WTC11 (cell line): ENCODE data around the gene EXOC3L4.

Experiments
- FOXK1 ChIP-seq: sonication (generic); formaldehyde crosslinking; IDR thresholded peaks from 2 replicates; pipeline ENCODE4 v1.8.0; 2022; ENCODE audit warnings: mild to moderate bottlenecking, moderate library complexity, missing genetic modification reagents
- FOXP1 ChIP-seq: sonication (generic); formaldehyde crosslinking; IDR thresholded peaks from 2 replicates; pipeline ENCODE4 v1.8.0; 2022; ENCODE audit warnings: missing genetic modification reagents, mild to moderate bottlenecking, moderate library complexity, borderline replicate concordance
- GRHL2 ChIP-seq: fragments of 250-450 bp; sonication (Bioruptor Pico); IDR thresholded peaks from 2 replicates; pipeline ENCODE4 v1.8.0; 2022; ENCODE audit warnings: mild to moderate bottlenecking, moderate library complexity; ENCODE audit not compliant: insufficient replicate concordance, severe bottlenecking
- NFYB ChIP-seq: sonication (generic); formaldehyde crosslinking; conservative IDR thresholded peaks from 2 replicates; pipeline ENCODE4 v1.8.0; 2022; ENCODE audit warnings: low read depth, missing genetic modification reagents
- TEAD1 ChIP-seq: sonication (generic); formaldehyde crosslinking; IDR thresholded peaks from 2 replicates; pipeline ENCODE4 v1.8.0; 2022; ENCODE audit warnings: mild to moderate bottlenecking, missing genetic modification reagents
- TF ChIP-seq, protein P1 (sequence below): fragments of 200-600 bp; IDR thresholded peaks from 2 replicates; pipeline ENCODE4 v1.8.0; 2022; ENCODE audit warnings: antibody characterized with exemption
- TF ChIP-seq, protein P2 (sequence below): sonication (generic); formaldehyde crosslinking; IDR thresholded peaks from 2 replicates; pipeline ENCODE4 v1.8.0; 2022; ENCODE audit warnings: mild to moderate bottlenecking, missing genetic modification reagents
- TF ChIP-seq, protein P3 (sequence below): sonication (generic); formaldehyde crosslinking; conservative IDR thresholded peaks from 2 replicates; pipeline ENCODE4 v1.8.1; 2022; ENCODE audit warnings: mild to moderate bottlenecking, missing genetic modification reagents
- TF ChIP-seq, protein P4 (sequence below): sonication (generic); formaldehyde crosslinking; IDR thresholded peaks from 2 replicates; pipeline ENCODE4 v1.8.1; 2023; ENCODE audit warnings: mild to moderate bottlenecking, missing genetic modification reagents, moderate library complexity
- TF ChIP-seq, protein P5 (sequence below): sonication (generic); formaldehyde crosslinking; IDR thresholded peaks from 2 replicates; pipeline ENCODE4 v1.8.0; 2022; ENCODE audit warnings: mild to moderate bottlenecking, missing genetic modification reagents

DNA sequence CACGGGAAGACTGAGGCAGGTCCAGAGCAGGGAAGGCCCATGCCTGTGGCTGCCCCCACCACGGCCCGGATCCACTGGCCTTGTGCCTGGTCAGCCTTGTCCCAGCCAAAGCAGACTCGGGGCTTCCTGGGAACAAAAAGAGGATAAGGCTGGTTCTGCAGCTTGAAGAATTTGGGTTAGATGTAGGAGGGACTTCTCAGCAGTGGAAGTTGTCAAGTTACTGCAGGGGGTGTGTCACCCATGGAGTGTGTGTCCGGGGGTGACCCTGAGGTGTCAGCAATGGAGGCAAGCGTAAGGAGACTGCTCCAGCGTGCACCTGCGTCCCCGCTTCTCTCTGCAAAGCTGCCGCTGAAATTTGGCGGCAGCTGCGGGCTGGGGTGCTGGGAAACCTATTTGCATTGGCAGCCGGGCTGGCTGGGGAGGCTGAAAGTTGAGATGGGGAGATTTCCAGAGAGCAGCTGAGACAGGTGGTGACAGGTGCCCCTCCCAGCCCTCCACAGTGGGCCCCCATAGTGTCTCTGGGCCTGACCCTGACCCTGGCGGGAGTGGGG is 16.2 kb downstream of the EXOC3L4 start:
- TF ChIP-seq, protein P1, sequence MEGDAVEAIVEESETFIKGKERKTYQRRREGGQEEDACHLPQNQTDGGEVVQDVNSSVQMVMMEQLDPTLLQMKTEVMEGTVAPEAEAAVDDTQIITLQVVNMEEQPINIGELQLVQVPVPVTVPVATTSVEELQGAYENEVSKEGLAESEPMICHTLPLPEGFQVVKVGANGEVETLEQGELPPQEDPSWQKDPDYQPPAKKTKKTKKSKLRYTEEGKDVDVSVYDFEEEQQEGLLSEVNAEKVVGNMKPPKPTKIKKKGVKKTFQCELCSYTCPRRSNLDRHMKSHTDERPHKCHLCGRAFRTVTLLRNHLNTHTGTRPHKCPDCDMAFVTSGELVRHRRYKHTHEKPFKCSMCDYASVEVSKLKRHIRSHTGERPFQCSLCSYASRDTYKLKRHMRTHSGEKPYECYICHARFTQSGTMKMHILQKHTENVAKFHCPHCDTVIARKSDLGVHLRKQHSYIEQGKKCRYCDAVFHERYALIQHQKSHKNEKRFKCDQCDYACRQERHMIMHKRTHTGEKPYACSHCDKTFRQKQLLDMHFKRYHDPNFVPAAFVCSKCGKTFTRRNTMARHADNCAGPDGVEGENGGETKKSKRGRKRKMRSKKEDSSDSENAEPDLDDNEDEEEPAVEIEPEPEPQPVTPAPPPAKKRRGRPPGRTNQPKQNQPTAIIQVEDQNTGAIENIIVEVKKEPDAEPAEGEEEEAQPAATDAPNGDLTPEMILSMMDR, result no peak
- no peak for TF ChIP-seq NFYB (CRISPR knock-in tag)
- TF ChIP-seq, protein P2, sequence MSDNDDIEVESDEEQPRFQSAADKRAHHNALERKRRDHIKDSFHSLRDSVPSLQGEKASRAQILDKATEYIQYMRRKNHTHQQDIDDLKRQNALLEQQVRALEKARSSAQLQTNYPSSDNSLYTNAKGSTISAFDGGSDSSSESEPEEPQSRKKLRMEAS, result no peak
- TF ChIP-seq, protein P3, sequence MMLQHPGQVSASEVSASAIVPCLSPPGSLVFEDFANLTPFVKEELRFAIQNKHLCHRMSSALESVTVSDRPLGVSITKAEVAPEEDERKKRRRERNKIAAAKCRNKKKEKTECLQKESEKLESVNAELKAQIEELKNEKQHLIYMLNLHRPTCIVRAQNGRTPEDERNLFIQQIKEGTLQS (CRISPR knock-in tag), result no peak
- TF ChIP-seq FOXK1, result no peak
- no peak for TF ChIP-seq GRHL2 (CRISPR knock-in tag)
- TF ChIP-seq TEAD1, result no peak
- TF ChIP-seq, protein P4, sequence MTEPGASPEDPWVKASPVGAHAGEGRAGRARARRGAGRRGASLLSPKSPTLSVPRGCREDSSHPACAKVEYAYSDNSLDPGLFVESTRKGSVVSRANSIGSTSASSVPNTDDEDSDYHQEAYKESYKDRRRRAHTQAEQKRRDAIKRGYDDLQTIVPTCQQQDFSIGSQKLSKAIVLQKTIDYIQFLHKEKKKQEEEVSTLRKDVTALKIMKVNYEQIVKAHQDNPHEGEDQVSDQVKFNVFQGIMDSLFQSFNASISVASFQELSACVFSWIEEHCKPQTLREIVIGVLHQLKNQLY, result no peak
- TF ChIP-seq FOXP1, result no peak
- TF ChIP-seq, protein P5, sequence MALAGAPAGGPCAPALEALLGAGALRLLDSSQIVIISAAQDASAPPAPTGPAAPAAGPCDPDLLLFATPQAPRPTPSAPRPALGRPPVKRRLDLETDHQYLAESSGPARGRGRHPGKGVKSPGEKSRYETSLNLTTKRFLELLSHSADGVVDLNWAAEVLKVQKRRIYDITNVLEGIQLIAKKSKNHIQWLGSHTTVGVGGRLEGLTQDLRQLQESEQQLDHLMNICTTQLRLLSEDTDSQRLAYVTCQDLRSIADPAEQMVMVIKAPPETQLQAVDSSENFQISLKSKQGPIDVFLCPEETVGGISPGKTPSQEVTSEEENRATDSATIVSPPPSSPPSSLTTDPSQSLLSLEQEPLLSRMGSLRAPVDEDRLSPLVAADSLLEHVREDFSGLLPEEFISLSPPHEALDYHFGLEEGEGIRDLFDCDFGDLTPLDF (CRISPR knock-in tag), result no peak
